K562 (cell line): Measurements from ENCODE around the gene FHIT. TPM values are rescaled to one million over a fixed set of nuclear protein-coding genes. Genes with fewer than 3 reads are reported as not detected.

Source experiments
- ATAC-seq: fragments of 200-7000 bp; cut with Tn5 transposase; 3 replicates; pipeline ENCODE4 v1.9.1; 2020; ENCODE audit warnings: moderate library complexity
- BruUV-seq: library from RNA; stranded (reverse); fragments of 400-500 nt; replicated peaks from 2 replicates; lab custom pipeline; 2021; lab: Mats Ljungman, UMichigan
- CTCF ChIA-PET: fragments of 300-600 bp; formaldehyde crosslinking; extraction: SDS; loops from one replicate; lab custom pipeline; 2021; ENCODE audit warnings: low intra/inter-chr PET ratio; lab: Yijun Ruan, JAX
- POLR2A ChIA-PET: fragments of 300-600, 350-650 bp; sonication (Branson Sonifier 250); formaldehyde crosslinking; extraction: SDS; loops from one replicate; lab custom pipeline; 2021; ENCODE audit warnings: antibody characterized with exemption, inconsistent platforms; lab: Yijun Ruan, JAX
- DNase-seq, 4 experiments: peaks; one replicate each; pipeline versions ENCODE4 v3.0.0 to v3.0.0-alpha.2; 2011 to 2018; ENCODE audit warnings: low spot score in 3 of 4, mixed read lengths in 3 of 4; ENCODE audit errors: extremely low read depth in 1 of 4
- FAIRE-seq: peaks from 2 replicates; lab custom pipeline; 2011; peaks lifted over from hg19 to GRCh38; lab: Jason Lieb, UNC
- H2AFZ ChIP-seq: 2 replicates; pipeline ENCODE4 v1.6.0; 2011; ENCODE audit warnings: low read depth, low read length, control low read depth, inconsistent platforms
- H3K27ac ChIP-seq: fragments of 200-600 bp; 3 replicates; pipeline ENCODE4 v1.8.0; 2011; ENCODE audit warnings: low read depth, mild to moderate bottlenecking, control low read depth, inconsistent platforms, low read length, moderate library complexity, mixed read lengths; ENCODE audit errors: extremely low read depth
- H3K27me3 ChIP-seq, 2 experiments: fragments of 300-600 bp in 1 of 2; 2 replicates in 1 of 2; 3 replicates in 1 of 2; pipeline versions ENCODE4 v1.6.0 to v1.8.0; 2011; ENCODE audit warnings: inconsistent platforms in 2 of 2, low read length in 2 of 2, mild to moderate bottlenecking in 1 of 2, mixed read lengths in 1 of 2, moderate library complexity in 1 of 2; ENCODE audit not compliant: control insufficient read depth in 2 of 2, insufficient read depth in 2 of 2
- H3K36me3 ChIP-seq: fragments of 300-600 bp; 3 replicates; pipeline ENCODE4 v1.8.0; 2011; ENCODE audit warnings: mild to moderate bottlenecking, low read length, inconsistent platforms; ENCODE audit not compliant: control insufficient read depth, insufficient read depth
- H3K4me1 ChIP-seq, 2 experiments: fragments of 200-600 bp in 1 of 2; replicated peaks in 1 of 2; 2 replicates in 1 of 2; 3 replicates in 1 of 2; pipeline versions ENCODE4 v1.5.1 to v1.8.0; 2011; ENCODE audit warnings: inconsistent platforms in 2 of 2, low read length in 2 of 2, mild to moderate bottlenecking in 1 of 2, mixed read lengths in 1 of 2, moderate library complexity in 1 of 2; ENCODE audit not compliant: control insufficient read depth in 2 of 2, insufficient read depth in 2 of 2
- H3K4me2 ChIP-seq: 2 replicates; pipeline ENCODE4 v1.6.1; 2011; ENCODE audit warnings: low read length, control low read depth, inconsistent platforms, mixed read lengths; ENCODE audit not compliant: insufficient read depth
- H3K4me3 ChIP-seq: fragments of 200-600 bp; sonication (generic), shearing (Covaris generic); 2 replicates; pipeline ENCODE4 v1.5.1; 2016; ENCODE audit warnings: control low read depth, inconsistent platforms
- H3K79me2 ChIP-seq: fragments of 200-600 bp; 3 replicates; pipeline ENCODE4 v1.8.0; 2011; ENCODE audit warnings: low read length, inconsistent platforms; ENCODE audit not compliant: control insufficient read depth, insufficient read depth
- H3K9ac ChIP-seq, 2 experiments: 2 replicates each; pipeline versions ENCODE4 v1.6.0 to v1.6.1; 2011; ENCODE audit warnings: low read depth in 2 of 2, low read length in 2 of 2, control low read depth in 1 of 2, inconsistent platforms in 1 of 2, mild to moderate bottlenecking in 1 of 2, mixed read lengths in 1 of 2; ENCODE audit not compliant: insufficient read depth in 1 of 2
- H3K9me1 ChIP-seq: one replicate; pipeline ENCODE4 v1.6.0; 2011; ENCODE audit warnings: inconsistent platforms, mild to moderate bottlenecking, low read length, moderate library complexity; ENCODE audit not compliant: control insufficient read depth, insufficient read depth
- H3K9me3 ChIP-seq: replicated peaks from 2 replicates; pipeline ENCODE4 v1.5.1; 2011; ENCODE audit warnings: low read depth, low read length, inconsistent platforms; ENCODE audit not compliant: control insufficient read depth, insufficient read depth
- H4K20me1 ChIP-seq: replicated peaks from 2 replicates; pipeline ENCODE4 v1.6.1; 2011; ENCODE audit warnings: low read length, inconsistent platforms, mixed read lengths; ENCODE audit not compliant: control insufficient read depth, insufficient read depth
- MXD1 ChIP-seq: fragments of 250-450 bp; sonication (Bioruptor Pico); IDR thresholded peaks from 2 replicates; pipeline ENCODE4 v1.8.0; 2021; ENCODE audit warnings: borderline replicate concordance, mild to moderate bottlenecking, moderate library complexity; ENCODE audit not compliant: poor library complexity, severe bottlenecking
- PCBP1 ChIP-seq: fragments of 200-400 bp; formaldehyde crosslinking; IDR thresholded peaks from 2 replicates; pipeline ENCODE4 v1.6.1; 2018; ENCODE audit warnings: mild to moderate bottlenecking, low read depth, low read length; ENCODE audit not compliant: poor library complexity, severe bottlenecking
- RBM25 ChIP-seq: fragments of 200-400 bp; formaldehyde crosslinking; IDR thresholded peaks from 2 replicates; pipeline ENCODE4 v1.6.1; 2018; ENCODE audit warnings: low read length, low read depth, moderate library complexity; ENCODE audit not compliant: severe bottlenecking
- TBL1XR1 ChIP-seq, 2 experiments: IDR thresholded peaks; 2 replicates each; pipeline ENCODE4 v1.6.1; 2012; ENCODE audit warnings: improper control_type of control experiment in 2 of 2, low read length in 2 of 2, mild to moderate bottlenecking in 1 of 2
- ZBTB26 ChIP-seq: fragments of 450-650 bp; formaldehyde crosslinking; IDR thresholded peaks from 2 replicates; pipeline ENCODE4 v1.4.0; 2022; ENCODE audit warnings: missing genetic modification characterization
- ZNF639 ChIP-seq, 2 experiments: fragments of 200-800 bp in 1 of 2; sonication (Bioruptor generic) in 1 of 2; sonication (generic) in 1 of 2; formaldehyde crosslinking in 1 of 2; IDR thresholded peaks in 1 of 2; conservative IDR thresholded peaks in 1 of 2; 2 replicates each; pipeline versions ENCODE4 v1.5.0 to v1.6.1; 2016 to 2020; ENCODE audit warnings: missing compliant biosample characterization in 1 of 2, missing genetic modification characterization in 1 of 2, missing genetic modification reagents in 1 of 2
- WGBS: fragments of 100-300 bp; shearing (Covaris generic); methylation state at CpG from one replicate; pipeline ENCODE4 v1.1.6; 2016; ENCODE audit warnings: low coverage, mixed read lengths; ENCODE audit not compliant: insufficient coverage; ENCODE audit errors: missing lambda C conversion rate; 5-methylcytosine and 5-hydroxymethylcytosine counted together
- in situ Hi-C: fragments of 300-500 bp; cut with MboI; formaldehyde crosslinking; loops from 4 replicates; pipeline ENCODE4 v1.15.0; 2018; ENCODE audit warnings: inconsistent platforms, mixed read lengths
- intact Hi-C: fragments of 100-400 bp; cut with micrococcal nuclease; formaldehyde crosslinking; loops from 2 replicates; pipeline ENCODE4 v1.14.2; 2022
- polyA plus RNA-seq, 8 experiments: library from polyadenylated mRNA; depleted of rRNA in 4 of 8; stranded (reverse) in 5 of 8; unstranded in 3 of 8; fragments of >200 nt; fragmentation: Nextera tagmentation in 2 of 8; fragmentation: Illumina TruSeq in 1 of 8; extraction: Ambion mirVana in 2 of 8; extraction: Trizol in 1 of 8; gene quantifications; 2 replicates each; pipeline versions ENCODE4 v1.2.1 to v1.2.3, GENCODE V29; 2011 to 2014; ENCODE audit warnings: inconsistent platforms in 1 of 8, missing spikeins in 1 of 8
- total RNA-seq, 7 experiments: library from RNA; depleted of rRNA in 6 of 7; stranded (reverse); fragments of >200 nt in 6 of 7; fragmentation: Illumina TruSeq in 2 of 7; extraction: Trizol in 2 of 7; gene quantifications; 2 replicates each; pipeline versions ENCODE4 v1.2.1 to v1.2.3, GENCODE V29; 2011 to 2021; ENCODE audit warnings: low replicate concordance in 1 of 7
- TF ChIP-seq, protein P1 (sequence below), 2 experiments: fragments of 450-650 bp; formaldehyde crosslinking in 1 of 2; IDR thresholded peaks; 2 replicates each; pipeline versions ENCODE4 v1.4.0 to v1.6.1; 2014 to 2020; ENCODE audit warnings: mild to moderate bottlenecking in 2 of 2, borderline replicate concordance in 1 of 2, low read depth in 1 of 2

FHIT gene
- total and polyA plus RNA-seq, 9 of the 15 experiments (the other 6 are each of a cell fraction or from before 2014, with no cell fraction given), result 1.7 to 9.1 (median 4.3) TPM

- H2AFZ ChIP-seq, result no peak overlapping the region
- 42% methylated on average over 7 of the region's 7 CpGs for WGBS
- H3K4me1 ChIP-seq, result no peaks in the 10 kb centered on the region
- ChIA-PET POLR2A (no interaction called here), CTCF (no interaction called here)
- H3K27me3 ChIP-seq, result no peaks in the 10 kb centered on the region
- DNase-seq, result no peak
- BruUV-seq, result no TSS peak
- H3K9me1 ChIP-seq, result no peaks in the 10 kb centered on the region
- no peak overlapping the region for H3K4me3 ChIP-seq
- in situ Hi-C loops (no loop called here), intact Hi-C loops (no loop called here)
- H3K9me3 ChIP-seq, result no peaks in the 10 kb centered on the region
- no peak overlapping the region for H3K27ac ChIP-seq
- H4K20me1 ChIP-seq, result no peaks in the 10 kb centered on the region
- FAIRE-seq, result no peak
- no peak for ATAC-seq
- no peaks in the 10 kb centered on the region; the same call in 2 of the 3 replicates for H3K79me2 ChIP-seq
- no peak overlapping the region for H3K4me2 ChIP-seq
- no peaks in the 10 kb centered on the region for H3K36me3 ChIP-seq
- H3K9ac ChIP-seq, result no peak overlapping the region
- no peak for TF ChIP-seq RBM25
- no peak for TF ChIP-seq PCBP1
- no peak for TF ChIP-seq ZBTB26 (CRISPR knock-in tag)
- TF ChIP-seq ZNF639 (CRISPR knock-in tag; conservative IDR thresholded peaks at IDR 0.05 in 1 of 2, IDR thresholded peaks at IDR 0.05 in 1 of 2), result no peak
- no peak for TF ChIP-seq MXD1 (CRISPR knock-in tag)
- no peak for TF ChIP-seq TBL1XR1 (IDR thresholded peaks at IDR 0.05; ENCODE audit: low read length in 2 of 2)
- TF ChIP-seq, protein P1, sequence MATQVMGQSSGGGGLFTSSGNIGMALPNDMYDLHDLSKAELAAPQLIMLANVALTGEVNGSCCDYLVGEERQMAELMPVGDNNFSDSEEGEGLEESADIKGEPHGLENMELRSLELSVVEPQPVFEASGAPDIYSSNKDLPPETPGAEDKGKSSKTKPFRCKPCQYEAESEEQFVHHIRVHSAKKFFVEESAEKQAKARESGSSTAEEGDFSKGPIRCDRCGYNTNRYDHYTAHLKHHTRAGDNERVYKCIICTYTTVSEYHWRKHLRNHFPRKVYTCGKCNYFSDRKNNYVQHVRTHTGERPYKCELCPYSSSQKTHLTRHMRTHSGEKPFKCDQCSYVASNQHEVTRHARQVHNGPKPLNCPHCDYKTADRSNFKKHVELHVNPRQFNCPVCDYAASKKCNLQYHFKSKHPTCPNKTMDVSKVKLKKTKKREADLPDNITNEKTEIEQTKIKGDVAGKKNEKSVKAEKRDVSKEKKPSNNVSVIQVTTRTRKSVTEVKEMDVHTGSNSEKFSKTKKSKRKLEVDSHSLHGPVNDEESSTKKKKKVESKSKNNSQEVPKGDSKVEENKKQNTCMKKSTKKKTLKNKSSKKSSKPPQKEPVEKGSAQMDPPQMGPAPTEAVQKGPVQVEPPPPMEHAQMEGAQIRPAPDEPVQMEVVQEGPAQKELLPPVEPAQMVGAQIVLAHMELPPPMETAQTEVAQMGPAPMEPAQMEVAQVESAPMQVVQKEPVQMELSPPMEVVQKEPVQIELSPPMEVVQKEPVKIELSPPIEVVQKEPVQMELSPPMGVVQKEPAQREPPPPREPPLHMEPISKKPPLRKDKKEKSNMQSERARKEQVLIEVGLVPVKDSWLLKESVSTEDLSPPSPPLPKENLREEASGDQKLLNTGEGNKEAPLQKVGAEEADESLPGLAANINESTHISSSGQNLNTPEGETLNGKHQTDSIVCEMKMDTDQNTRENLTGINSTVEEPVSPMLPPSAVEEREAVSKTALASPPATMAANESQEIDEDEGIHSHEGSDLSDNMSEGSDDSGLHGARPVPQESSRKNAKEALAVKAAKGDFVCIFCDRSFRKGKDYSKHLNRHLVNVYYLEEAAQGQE (IDR thresholded peaks at IDR 0.05; ENCODE audit: borderline replicate concordance), result no peak
- TF ChIP-seq, protein P1 (CRISPR knock-in tag; IDR thresholded peaks at IDR 0.05; ENCODE audit: low read depth), result no peak
Observed at GRCh38 chr3:61222467-61222866, 28.8 kb downstream of the FHIT start.
